Osteoblast (primary cell): ENCODE data around the gene PLA2G2A. TPM values are rescaled to one million over a fixed set of nuclear protein-coding genes. Genes with fewer than 3 reads are reported as not detected.
"Not testable (repeated sequence)": the region's sequence is repeated elsewhere in the genome, so short reads cannot be mapped to it uniquely, and the experiment has no call there.

ENCODE experiments used
- DNase-seq: peaks from one replicate; pipeline ENCODE4 v3.0.0; 2011; ENCODE audit warnings: low spot score, mixed read lengths; ENCODE audit not compliant: insufficient read length; ENCODE audit errors: missing footprints
- H2AFZ ChIP-seq: 2 replicates; pipeline ENCODE4 v1.6.0; 2011; ENCODE audit warnings: mild to moderate bottlenecking, low read length
- H3K27ac ChIP-seq: 2 replicates; pipeline ENCODE4 v1.5.1; 2011; ENCODE audit warnings: mild to moderate bottlenecking, low read depth, low read length, moderate library complexity
- H3K27me3 ChIP-seq: 2 replicates; pipeline ENCODE4 v1.6.0; 2012; ENCODE audit warnings: mild to moderate bottlenecking, control low read depth, inconsistent platforms, low read length, moderate library complexity; ENCODE audit not compliant: insufficient read depth
- H3K36me3 ChIP-seq: 2 replicates; pipeline ENCODE4 v1.5.1; 2011; ENCODE audit warnings: mild to moderate bottlenecking, low read length, control low read depth, moderate library complexity; ENCODE audit not compliant: insufficient read depth
- H3K4me1 ChIP-seq: 2 replicates; pipeline ENCODE4 v1.5.1; 2011; ENCODE audit warnings: mild to moderate bottlenecking, low read length, control low read depth, moderate library complexity; ENCODE audit not compliant: insufficient read depth
- H3K4me2 ChIP-seq: 2 replicates; pipeline ENCODE4 v1.6.0; 2011; ENCODE audit warnings: mild to moderate bottlenecking, low read length; ENCODE audit not compliant: insufficient read depth
- H3K4me3 ChIP-seq: fragments of 200-600 bp; sonication (generic); 3 replicates; pipeline ENCODE4 v1.5.1; 2012; ENCODE audit warnings: mild to moderate bottlenecking, low read length, inconsistent platforms; ENCODE audit not compliant: insufficient read depth
- H3K79me2 ChIP-seq: 2 replicates; pipeline ENCODE4 v1.6.0; 2012; ENCODE audit warnings: mild to moderate bottlenecking, low read length, control low read depth, inconsistent platforms; ENCODE audit not compliant: insufficient read depth
- H3K9me3 ChIP-seq: 2 replicates; pipeline ENCODE4 v1.5.1; 2011; ENCODE audit warnings: low read depth, low read length, control low read depth
- H4K20me1 ChIP-seq: 2 replicates; pipeline ENCODE4 v1.6.0; 2012; ENCODE audit warnings: mild to moderate bottlenecking, low read length, control low read depth; ENCODE audit not compliant: insufficient read depth
- total RNA-seq: library from RNA; depleted of rRNA; stranded (reverse); fragments of >200 nt; gene quantifications from 2 replicates; pipeline ENCODE4 v1.2.3, GENCODE V29; 2012
- TF ChIP-seq, protein P1 (sequence below): IDR thresholded peaks from 2 replicates; pipeline ENCODE4 v1.5.1; 2011; ENCODE audit warnings: mild to moderate bottlenecking, low read depth, low read length, moderate library complexity; ENCODE audit errors: extremely low read depth

Gene PLA2G2A
- total RNA-seq, 1 donor, result not detected

DNA sequence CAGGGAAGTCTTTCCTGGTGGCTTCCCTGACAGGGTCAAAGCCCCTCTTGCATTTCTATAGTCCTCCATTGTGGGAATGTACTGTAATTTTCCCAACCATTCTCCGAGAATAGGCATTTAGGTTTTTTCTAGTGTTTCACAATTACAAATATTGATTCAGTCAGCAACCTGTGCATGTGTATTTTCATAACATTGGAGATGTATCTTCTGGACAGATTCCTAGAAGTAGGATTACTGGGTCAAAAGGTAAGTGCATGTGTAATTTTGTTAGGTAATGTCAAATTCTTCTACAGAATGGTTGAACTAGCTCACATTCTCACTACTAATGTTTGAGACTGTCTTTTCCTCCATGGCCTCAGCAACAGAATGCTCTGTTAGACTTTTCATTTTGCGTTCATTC is 8.3 kb upstream of the PLA2G2A start:
- Histone ChIP-seq H3K9me3 (no peaks in the 10 kb centered on the region), H4K20me1 (no peaks in the 10 kb centered on the region), H3K4me2 (no peak overlapping the region), H3K36me3 (no peaks in the 10 kb centered on the region), H3K27ac (no peak overlapping the region), H3K4me1 (no peaks in the 10 kb centered on the region), H3K4me3 (no peak overlapping the region), H2AFZ (no peak overlapping the region), H3K27me3 (peaks cover 31% of the 10 kb centered on the region), H3K79me2 (no peaks in the 10 kb centered on the region)
- TF ChIP-seq, protein P1, sequence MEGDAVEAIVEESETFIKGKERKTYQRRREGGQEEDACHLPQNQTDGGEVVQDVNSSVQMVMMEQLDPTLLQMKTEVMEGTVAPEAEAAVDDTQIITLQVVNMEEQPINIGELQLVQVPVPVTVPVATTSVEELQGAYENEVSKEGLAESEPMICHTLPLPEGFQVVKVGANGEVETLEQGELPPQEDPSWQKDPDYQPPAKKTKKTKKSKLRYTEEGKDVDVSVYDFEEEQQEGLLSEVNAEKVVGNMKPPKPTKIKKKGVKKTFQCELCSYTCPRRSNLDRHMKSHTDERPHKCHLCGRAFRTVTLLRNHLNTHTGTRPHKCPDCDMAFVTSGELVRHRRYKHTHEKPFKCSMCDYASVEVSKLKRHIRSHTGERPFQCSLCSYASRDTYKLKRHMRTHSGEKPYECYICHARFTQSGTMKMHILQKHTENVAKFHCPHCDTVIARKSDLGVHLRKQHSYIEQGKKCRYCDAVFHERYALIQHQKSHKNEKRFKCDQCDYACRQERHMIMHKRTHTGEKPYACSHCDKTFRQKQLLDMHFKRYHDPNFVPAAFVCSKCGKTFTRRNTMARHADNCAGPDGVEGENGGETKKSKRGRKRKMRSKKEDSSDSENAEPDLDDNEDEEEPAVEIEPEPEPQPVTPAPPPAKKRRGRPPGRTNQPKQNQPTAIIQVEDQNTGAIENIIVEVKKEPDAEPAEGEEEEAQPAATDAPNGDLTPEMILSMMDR, result no peak
- DNase-seq, result no peak

DNA sequence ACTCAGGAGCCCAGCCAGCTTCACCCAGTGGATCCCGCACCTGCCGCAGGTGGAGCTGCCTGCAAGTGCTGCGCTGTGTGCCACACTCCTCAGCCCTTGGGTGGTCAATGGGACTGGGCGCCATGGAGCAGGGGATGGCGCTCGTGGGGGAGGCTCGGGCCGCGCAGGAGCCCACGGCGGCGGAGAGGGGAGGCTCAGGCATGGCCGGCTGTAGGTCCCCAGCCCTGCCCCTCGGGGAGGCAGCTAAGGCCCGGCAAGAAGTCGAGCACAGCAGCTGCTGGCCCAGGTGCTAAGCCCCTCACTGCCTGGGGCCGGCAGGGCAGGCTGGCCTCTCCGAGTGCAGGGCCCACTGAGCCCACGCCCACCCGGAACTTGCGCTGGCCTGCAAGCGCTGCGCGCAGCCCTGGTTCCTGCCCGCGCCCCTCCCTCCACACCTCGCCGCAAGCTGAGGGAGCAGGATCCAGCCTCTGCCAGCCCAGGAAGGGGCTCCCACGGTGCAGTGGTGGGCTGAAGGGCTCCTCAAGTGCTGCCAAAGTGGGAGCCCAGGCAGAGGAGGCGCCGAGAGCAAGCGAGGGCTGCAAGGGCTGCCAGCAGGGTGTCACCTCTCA is 5.1 kb upstream of the PLA2G2A start:
- H3K36me3 ChIP-seq, result not testable (repeated sequence)

DNA sequence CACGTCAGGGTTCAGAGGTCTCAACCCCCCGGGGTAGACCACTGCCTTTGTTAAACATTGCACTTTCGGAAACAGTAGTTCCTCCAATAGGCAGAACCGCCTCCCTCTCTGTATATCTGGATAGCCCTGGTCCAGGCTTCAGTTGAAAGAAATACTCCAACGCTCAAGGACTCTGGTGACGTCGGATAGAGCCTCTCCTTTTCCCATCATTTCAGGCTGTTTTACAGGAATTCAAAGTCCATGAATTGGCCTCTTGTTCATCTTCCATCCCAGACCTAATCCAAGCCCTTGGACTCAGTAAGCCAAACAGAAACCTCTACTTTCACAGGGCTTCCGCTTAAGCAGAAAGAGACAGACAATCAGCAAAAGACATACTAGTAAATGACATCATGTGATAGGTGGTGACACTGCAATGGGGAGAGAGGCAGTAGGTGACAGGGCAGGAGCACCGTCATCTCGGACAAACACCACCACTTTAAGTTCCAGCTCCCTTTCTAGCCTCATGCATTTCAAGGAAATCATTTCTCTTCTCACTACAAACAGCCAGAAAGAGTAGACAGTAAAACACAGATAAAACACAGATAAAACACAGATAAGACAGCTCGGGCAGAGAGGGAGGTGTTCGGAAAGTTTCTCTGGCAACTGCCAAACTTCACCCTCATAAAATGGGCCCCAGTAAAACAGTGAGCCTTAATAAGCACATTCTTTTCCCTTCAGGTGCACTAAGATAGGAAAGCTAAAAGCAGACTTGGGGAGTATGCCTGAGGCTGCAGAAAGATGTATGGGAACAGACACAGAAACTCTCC is 2.3 kb upstream of the PLA2G2A start:
- Histone ChIP-seq H3K27me3 (peaks cover 35% of the 10 kb centered on the region), H3K36me3 (no peaks in the 10 kb centered on the region), H3K4me1 (no peaks in the 10 kb centered on the region), H2AFZ (no peak overlapping the region), H3K27ac (no peak overlapping the region), H3K9me3 (no peaks in the 10 kb centered on the region), H3K79me2 (no peaks in the 10 kb centered on the region), H3K4me3 (no peak overlapping the region), H3K4me2 (no peak overlapping the region), H4K20me1 (no peaks in the 10 kb centered on the region)
- DNase-seq, result no peak
- TF ChIP-seq, protein P1, result no peak

More for the DNA sequence above, 5.1 kb upstream of the PLA2G2A start:
- DNase-seq, H2AFZ ChIP-seq, H3K4me3 ChIP-seq, H4K20me1 ChIP-seq, H3K79me2 ChIP-seq, H3K4me2 ChIP-seq, H3K4me1 ChIP-seq, H3K27ac ChIP-seq, H3K9me3 ChIP-seq: not testable (repeated sequence)
- peaks cover 45% of the 10 kb centered on the region for H3K27me3 ChIP-seq

DNA sequence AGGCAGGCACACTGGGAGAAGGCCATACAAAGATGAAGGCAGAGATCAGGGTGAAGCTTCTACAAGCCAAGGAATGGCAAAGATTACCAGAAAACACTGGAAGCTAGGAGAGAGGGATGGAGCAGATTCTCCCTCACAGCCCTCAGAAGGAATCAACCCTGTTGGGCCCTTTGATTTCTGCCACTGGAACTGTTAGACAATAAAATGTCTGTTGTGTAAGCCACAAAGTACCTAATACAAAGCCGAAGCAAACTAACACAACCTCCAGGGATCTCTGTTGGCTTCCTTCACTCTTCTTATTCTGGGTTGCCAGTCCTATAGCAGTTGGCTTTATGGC is 1.7 kb upstream of the PLA2G2A start:
- H3K9me3 ChIP-seq, result no peaks in the 10 kb centered on the region
- TF ChIP-seq, protein P1, result no peak
- no peak for DNase-seq
- no peaks in the 10 kb centered on the region for H3K36me3 ChIP-seq
- no peak overlapping the region for H3K4me3 ChIP-seq
- no peaks in the 10 kb centered on the region for H3K79me2 ChIP-seq
- H3K27me3 ChIP-seq, result peaks cover 40% of the 10 kb centered on the region
- no peaks in the 10 kb centered on the region for H4K20me1 ChIP-seq
- no peak overlapping the region for H3K27ac ChIP-seq
- H2AFZ ChIP-seq, result no peak overlapping the region
- H3K4me1 ChIP-seq, result no peaks in the 10 kb centered on the region
- H3K4me2 ChIP-seq, result no peak overlapping the region
